Muscle layer of colon (tissue), 2 donors: ENCODE data around the gene ID2.

ENCODE experiments used
- H3K27ac ChIP-seq: one replicate; pipeline ENCODE4 v1.7.0; 2013; ENCODE audit warnings: low read depth, mild to moderate bottlenecking, low read length, moderate library complexity
- H3K27me3 ChIP-seq, 2 donors: one replicate each; pipeline ENCODE4 v1.7.0; 2013; ENCODE audit warnings: low read length in 2 of 2, mild to moderate bottlenecking in 2 of 2; ENCODE audit not compliant: insufficient read depth in 2 of 2, control insufficient read depth in 1 of 2
- H3K36me3 ChIP-seq: one replicate; pipeline ENCODE4 v1.7.0; 2013; ENCODE audit warnings: mild to moderate bottlenecking, low read length; ENCODE audit not compliant: insufficient read depth
- H3K4me1 ChIP-seq: one replicate; pipeline ENCODE4 v1.7.0; 2013; ENCODE audit warnings: mild to moderate bottlenecking, low read length; ENCODE audit not compliant: insufficient read depth
- H3K4me3 ChIP-seq, 2 donors: one replicate each; pipeline ENCODE4 v1.7.0; 2013; ENCODE audit warnings: low read length in 2 of 2, low read depth in 1 of 2, mild to moderate bottlenecking in 1 of 2, moderate library complexity in 1 of 2
- H3K9ac ChIP-seq: one replicate; pipeline ENCODE4 v1.7.0; 2013; ENCODE audit warnings: low read length
- H3K9me3 ChIP-seq: one replicate; pipeline ENCODE4 v1.7.0; 2013; ENCODE audit warnings: mild to moderate bottlenecking, low read length
- donor health status: abdominal sarcoma.
- donor health status: Adenocarcinoma of cecum.

ID2 gene

DNA sequence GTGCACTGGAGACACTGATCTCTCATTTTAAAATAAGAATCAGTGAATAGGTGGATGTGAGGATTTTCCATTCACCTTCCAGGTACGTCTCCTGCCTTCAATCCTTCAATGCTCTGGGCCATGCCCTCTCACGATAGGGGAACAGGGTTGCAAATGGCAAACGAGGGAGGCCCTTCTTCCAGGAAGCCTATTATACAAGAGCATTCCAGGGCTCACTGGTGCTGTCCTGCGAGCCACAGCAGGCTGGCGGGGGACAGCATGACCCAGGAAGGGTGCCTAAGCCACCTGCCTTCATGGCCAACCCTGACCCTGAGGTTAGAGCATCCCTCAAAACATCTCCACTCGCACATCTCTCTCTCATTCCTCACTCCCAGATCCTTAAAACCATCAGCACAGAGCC, 20.6 kb upstream of the ID2 start:
- H3K4me1 ChIP-seq, result peaks cover 15% of the 10 kb centered on the region
- no peaks in the 10 kb centered on the region for H3K36me3 ChIP-seq
- H3K4me3 ChIP-seq, result no peak overlapping the region
- H3K27me3 ChIP-seq, result no peaks in the 10 kb centered on the region
- H3K9ac ChIP-seq, result no peak overlapping the region
- H3K27ac ChIP-seq, result no peak overlapping the region
- no peaks in the 10 kb centered on the region for H3K9me3 ChIP-seq

DNA sequence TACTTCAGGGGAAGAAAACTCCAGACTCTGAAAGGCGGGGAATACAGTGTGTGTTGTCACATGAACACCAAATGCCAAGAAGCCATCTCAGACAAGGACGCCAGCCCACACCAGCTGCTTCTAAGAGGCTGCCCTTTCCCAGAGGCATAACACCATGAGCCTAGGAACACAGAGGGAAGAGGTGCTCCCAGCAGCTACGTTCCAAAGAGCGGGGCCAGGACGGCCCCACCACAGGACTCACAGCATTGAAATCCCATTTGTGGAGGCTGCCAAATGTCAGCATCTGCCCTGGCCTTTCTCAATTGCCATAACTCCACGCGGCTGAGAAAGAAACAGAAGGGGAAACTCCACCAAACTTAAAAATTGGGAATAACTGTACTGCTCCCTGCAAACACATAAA, 20.1 kb upstream of the ID2 start:
- Histone ChIP-seq H3K9me3 (no peaks in the 10 kb centered on the region), H3K4me3 (no peak overlapping the region)

GRCh38 chr2:8662239-8662879, 19.5 kb upstream of the ID2 start:
- Histone ChIP-seq H3K4me1 (peaks cover 15% of the 10 kb centered on the region), H3K4me3 (no peak overlapping the region), H3K9me3 (no peaks in the 10 kb centered on the region), H3K36me3 (no peaks in the 10 kb centered on the region), H3K27me3 (no peaks in the 10 kb centered on the region), H3K9ac (no peak overlapping the region), H3K27ac (no peak overlapping the region)

More for the DNA sequence above, 20.1 kb upstream of the ID2 start:
- H3K27ac ChIP-seq, result no peak overlapping the region
- H3K27me3 ChIP-seq, result no peaks in the 10 kb centered on the region
- no peak overlapping the region for H3K9ac ChIP-seq
- peaks cover 15% of the 10 kb centered on the region for H3K4me1 ChIP-seq
- no peaks in the 10 kb centered on the region for H3K36me3 ChIP-seq

GRCh38 chr2:8663997-8664396, 17.9 kb upstream of the ID2 start:
- H3K9ac ChIP-seq, result no peak overlapping the region
- H3K4me1 ChIP-seq, result peaks cover 15% of the 10 kb centered on the region
- H3K4me3 ChIP-seq, result no peak overlapping the region
- no peaks in the 10 kb centered on the region for H3K36me3 ChIP-seq
- no peaks in the 10 kb centered on the region for H3K27me3 ChIP-seq
- no peaks in the 10 kb centered on the region for H3K9me3 ChIP-seq
- no peak overlapping the region for H3K27ac ChIP-seq

- Histone ChIP-seq H3K9me3 (no peaks in the 10 kb centered on the region), H3K9ac (no peak overlapping the region), H3K4me1 (peaks cover 9% of the 10 kb centered on the region), H3K36me3 (no peaks in the 10 kb centered on the region), H3K4me3 (no peak overlapping the region), H3K27ac (no peak overlapping the region), H3K27me3 (no peaks in the 10 kb centered on the region)
Observed at GRCh38 chr2:8666581-8666980, 15.3 kb upstream of the ID2 start.

GRCh38 chr2:8667896-8668512, 13.9 kb upstream of the ID2 start:
- no peaks in the 10 kb centered on the region for H3K4me1 ChIP-seq
- no peak overlapping the region for H3K9ac ChIP-seq
- H3K27ac ChIP-seq, result no peak overlapping the region
- H3K36me3 ChIP-seq, result no peaks in the 10 kb centered on the region
- H3K27me3 ChIP-seq, result no peaks in the 10 kb centered on the region
- H3K4me3 ChIP-seq, result no peak overlapping the region
- no peaks in the 10 kb centered on the region for H3K9me3 ChIP-seq

DNA sequence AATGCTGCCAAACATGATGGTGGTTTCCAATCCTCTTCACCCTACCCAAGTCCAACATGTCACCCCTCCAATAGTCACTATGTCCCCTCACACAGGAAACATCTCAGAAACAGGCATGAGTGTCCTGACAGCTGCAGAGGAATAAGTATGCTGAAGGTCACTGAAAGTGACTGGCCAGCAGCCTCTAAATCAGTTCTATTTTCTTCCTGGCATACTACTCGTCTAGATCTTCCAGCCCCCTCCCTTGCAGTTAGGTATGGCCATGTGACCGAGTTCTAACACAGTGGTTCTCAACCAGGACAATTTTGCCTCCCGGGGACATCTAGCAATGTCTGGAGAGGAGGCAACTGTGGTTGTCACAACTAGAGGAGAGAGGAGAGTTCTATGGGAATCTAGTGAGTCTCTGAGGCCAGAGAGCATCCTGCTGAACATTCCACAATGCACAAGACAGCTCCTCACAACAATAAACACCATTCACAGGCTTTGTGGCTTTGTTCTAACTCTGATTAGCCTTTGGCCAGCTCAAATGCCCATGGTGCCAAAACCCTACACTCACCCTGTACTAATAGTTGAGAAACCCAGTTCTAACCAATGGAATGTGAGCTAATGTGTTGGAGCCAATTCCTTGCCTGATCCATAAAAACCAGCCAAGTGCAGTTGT, 12.6 kb upstream of the ID2 start:
- no peak overlapping the region for H3K4me3 ChIP-seq
- H3K27me3 ChIP-seq, result no peaks in the 10 kb centered on the region
- H3K27ac ChIP-seq, result no peak overlapping the region
- H3K4me1 ChIP-seq, result no peaks in the 10 kb centered on the region
- H3K9me3 ChIP-seq, result peaks cover 2% of the 10 kb centered on the region
- no peaks in the 10 kb centered on the region for H3K36me3 ChIP-seq
- H3K9ac ChIP-seq, result no peak overlapping the region

- Histone ChIP-seq H3K27ac (no peak overlapping the region), H3K27me3 (no peaks in the 10 kb centered on the region), H3K4me1 (no peaks in the 10 kb centered on the region), H3K9me3 (peaks cover 8% of the 10 kb centered on the region), H3K9ac (no peak overlapping the region), H3K4me3 (no peak overlapping the region), H3K36me3 (no peaks in the 10 kb centered on the region)
Observed at GRCh38 chr2:8670580-8670979, 11.3 kb upstream of the ID2 start.

GRCh38 chr2:8671176-8671575, 10.7 kb upstream of the ID2 start:
- Histone ChIP-seq H3K9me3 (peaks cover 8% of the 10 kb centered on the region), H3K4me3 (no peak overlapping the region), H3K9ac (no peak overlapping the region), H3K36me3 (no peaks in the 10 kb centered on the region), H3K27ac (no peak overlapping the region), H3K27me3 (no peaks in the 10 kb centered on the region), H3K4me1 (peaks cover 3% of the 10 kb centered on the region)

GRCh38 chr2:8671802-8672201, 10.1 kb upstream of the ID2 start:
- H3K36me3 ChIP-seq, result no peaks in the 10 kb centered on the region
- H3K9ac ChIP-seq, result no peak overlapping the region
- H3K4me3 ChIP-seq, result no peak overlapping the region
- no peak overlapping the region for H3K27ac ChIP-seq
- H3K9me3 ChIP-seq, result peaks cover 8% of the 10 kb centered on the region
- H3K4me1 ChIP-seq, result peaks cover 4% of the 10 kb centered on the region
- no peaks in the 10 kb centered on the region for H3K27me3 ChIP-seq

DNA sequence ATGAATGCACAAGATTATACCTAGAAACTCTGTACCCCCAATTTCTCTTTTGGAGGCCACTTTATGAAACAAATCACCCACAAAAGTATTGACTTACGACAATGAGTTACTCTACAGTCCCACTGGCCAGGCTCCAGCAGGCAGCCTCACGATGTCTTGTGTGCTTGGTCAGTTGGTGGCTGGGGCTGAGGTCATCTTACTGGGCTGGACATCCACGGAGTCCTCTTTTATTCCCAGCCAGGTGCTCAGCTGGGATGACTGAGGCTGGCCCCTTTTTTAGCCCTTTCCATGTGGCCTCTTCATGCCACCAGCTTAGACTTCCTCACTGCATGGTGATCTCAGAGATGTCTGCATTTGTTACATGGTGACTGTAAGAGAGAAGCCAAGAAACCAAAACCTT, 8.9 kb upstream of the ID2 start:
- Histone ChIP-seq H3K27me3 (no peaks in the 10 kb centered on the region), H3K27ac (no peak overlapping the region), H3K9me3 (peaks cover 8% of the 10 kb centered on the region)

DNA sequence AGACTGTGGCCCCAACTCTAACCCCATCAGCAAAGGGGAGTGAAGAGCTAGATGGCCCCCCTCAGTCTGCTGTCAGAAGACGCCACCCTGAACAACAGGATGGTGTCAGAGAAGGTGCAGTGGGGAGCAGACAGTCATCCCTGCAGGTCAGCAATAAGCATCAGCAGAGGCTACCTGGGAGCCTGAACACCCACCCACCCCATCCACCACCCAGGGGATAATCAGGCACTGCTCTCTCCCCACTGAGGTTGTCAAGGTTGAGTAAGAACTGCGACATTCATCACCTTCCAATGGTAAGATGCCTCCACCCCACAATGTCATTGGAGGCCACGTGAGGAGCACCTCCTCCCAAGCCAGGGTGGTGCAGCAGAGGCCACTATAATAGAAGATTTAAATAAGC, 8.5 kb upstream of the ID2 start:
- peaks cover 9% of the 10 kb centered on the region for H3K4me1 ChIP-seq
- H3K9me3 ChIP-seq, result peaks cover 8% of the 10 kb centered on the region
- no peaks in the 10 kb centered on the region for H3K27me3 ChIP-seq
- no peak overlapping the region for H3K27ac ChIP-seq
- H3K9ac ChIP-seq, result no peak overlapping the region
- H3K4me3 ChIP-seq, result no peak overlapping the region
- no peaks in the 10 kb centered on the region for H3K36me3 ChIP-seq

More for the DNA sequence above, 8.9 kb upstream of the ID2 start:
- Histone ChIP-seq H3K9ac (no peak overlapping the region), H3K4me3 (no peak overlapping the region), H3K4me1 (peaks cover 9% of the 10 kb centered on the region), H3K36me3 (no peaks in the 10 kb centered on the region)
